Loucy (cell line): ENCODE measurements around the gene NMU.

Experiments
- EZH2phosphoT487 ChIP-seq: fragments of 200-600 bp; IDR thresholded peaks from 2 replicates; pipeline ENCODE4 v1.6.1; 2018; ENCODE audit warnings: antibody characterized with exemption, mild to moderate bottlenecking, moderate library complexity, borderline replicate concordance
- TF ChIP-seq, protein P1 (sequence below): fragments of 200-600 bp; sonication (generic); conservative IDR thresholded peaks from 2 replicates; pipeline ENCODE4 v1.5.1; 2014; ENCODE audit warnings: mild to moderate bottlenecking, antibody characterized with exemption, low read length

DNA sequence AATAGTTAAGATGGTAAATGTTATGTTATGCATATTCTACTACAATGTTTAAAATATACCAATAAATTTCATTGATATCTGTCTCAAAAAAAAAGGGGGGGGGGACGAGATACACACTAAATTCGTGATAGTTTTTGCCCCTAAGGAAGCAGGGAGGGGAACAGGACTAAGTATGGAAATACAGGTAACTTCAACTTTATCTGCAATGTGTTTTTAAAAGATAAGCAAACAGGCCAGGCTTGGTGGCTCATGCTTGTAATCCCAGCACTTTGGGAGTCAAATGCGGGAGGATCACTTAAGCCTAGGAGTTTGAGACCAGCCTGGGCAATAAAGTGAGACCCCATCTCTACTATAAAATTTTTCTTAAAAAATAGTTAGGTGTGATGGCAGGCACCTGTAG is 76.0 kb downstream of the NMU start:
- TF ChIP-seq, protein P1, sequence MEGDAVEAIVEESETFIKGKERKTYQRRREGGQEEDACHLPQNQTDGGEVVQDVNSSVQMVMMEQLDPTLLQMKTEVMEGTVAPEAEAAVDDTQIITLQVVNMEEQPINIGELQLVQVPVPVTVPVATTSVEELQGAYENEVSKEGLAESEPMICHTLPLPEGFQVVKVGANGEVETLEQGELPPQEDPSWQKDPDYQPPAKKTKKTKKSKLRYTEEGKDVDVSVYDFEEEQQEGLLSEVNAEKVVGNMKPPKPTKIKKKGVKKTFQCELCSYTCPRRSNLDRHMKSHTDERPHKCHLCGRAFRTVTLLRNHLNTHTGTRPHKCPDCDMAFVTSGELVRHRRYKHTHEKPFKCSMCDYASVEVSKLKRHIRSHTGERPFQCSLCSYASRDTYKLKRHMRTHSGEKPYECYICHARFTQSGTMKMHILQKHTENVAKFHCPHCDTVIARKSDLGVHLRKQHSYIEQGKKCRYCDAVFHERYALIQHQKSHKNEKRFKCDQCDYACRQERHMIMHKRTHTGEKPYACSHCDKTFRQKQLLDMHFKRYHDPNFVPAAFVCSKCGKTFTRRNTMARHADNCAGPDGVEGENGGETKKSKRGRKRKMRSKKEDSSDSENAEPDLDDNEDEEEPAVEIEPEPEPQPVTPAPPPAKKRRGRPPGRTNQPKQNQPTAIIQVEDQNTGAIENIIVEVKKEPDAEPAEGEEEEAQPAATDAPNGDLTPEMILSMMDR: no peak
- no peak for TF ChIP-seq EZH2phosphoT487
